Endometrial microvascular endothelial cells (primary cell): Measurements from ENCODE around the gene HAPLN1. TPM values are rescaled to one million over a fixed set of nuclear protein-coding genes. Genes with fewer than 3 reads are reported as not detected.

ENCODE experiments used
- in situ Hi-C: cut with HindIII; loops from 2 replicates; pipeline ENCODE4 v1.10.0; 2017; ENCODE audit warnings: low sequenced_read_pairs, low pct_unique_long_range_greater_than_20kb; ENCODE audit errors: inconsistent ontology term
- total RNA-seq: library from RNA; depleted of rRNA; stranded (reverse); fragments of >200 nt; gene quantifications from one replicate; pipeline ENCODE4 v1.2.3, GENCODE V29; 2015; ENCODE audit errors: inconsistent ontology term

The HAPLN1 gene
- total RNA-seq, 1 donor from 2014 or later: not detected

DNA sequence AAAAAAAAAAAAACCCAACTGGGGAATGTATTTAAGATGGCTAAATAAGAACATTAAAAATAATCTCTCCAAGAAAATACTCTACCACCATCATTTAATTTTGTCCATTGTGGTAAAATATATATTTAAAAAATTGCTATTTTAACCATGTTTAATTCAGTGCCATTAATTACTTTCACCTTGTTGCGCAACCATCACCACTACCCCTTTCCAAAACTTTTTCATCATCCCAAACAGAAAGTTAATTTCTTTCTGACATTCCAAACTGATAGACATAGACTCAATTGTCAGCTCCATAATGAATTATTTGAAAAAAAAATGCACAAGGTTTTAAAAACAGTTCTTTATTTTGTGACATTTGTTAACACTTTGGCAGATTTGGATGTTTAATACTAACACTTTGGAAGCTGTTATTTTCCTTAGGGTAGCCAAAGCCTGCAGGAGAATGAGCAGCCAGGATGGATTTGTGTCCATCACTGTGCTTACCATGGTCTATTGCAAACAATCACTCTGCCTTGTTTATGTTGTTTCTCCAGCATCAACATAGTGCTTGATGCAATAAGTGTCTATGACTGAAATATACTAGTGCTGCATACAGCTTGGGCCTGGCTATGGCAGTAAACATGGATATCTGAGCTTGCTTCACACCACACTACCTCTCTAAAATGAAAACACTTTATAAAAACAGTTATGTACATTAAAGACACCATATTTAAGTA is 62.7 kb downstream of the HAPLN1 start:
- in situ Hi-C loops: no loop called here

DNA sequence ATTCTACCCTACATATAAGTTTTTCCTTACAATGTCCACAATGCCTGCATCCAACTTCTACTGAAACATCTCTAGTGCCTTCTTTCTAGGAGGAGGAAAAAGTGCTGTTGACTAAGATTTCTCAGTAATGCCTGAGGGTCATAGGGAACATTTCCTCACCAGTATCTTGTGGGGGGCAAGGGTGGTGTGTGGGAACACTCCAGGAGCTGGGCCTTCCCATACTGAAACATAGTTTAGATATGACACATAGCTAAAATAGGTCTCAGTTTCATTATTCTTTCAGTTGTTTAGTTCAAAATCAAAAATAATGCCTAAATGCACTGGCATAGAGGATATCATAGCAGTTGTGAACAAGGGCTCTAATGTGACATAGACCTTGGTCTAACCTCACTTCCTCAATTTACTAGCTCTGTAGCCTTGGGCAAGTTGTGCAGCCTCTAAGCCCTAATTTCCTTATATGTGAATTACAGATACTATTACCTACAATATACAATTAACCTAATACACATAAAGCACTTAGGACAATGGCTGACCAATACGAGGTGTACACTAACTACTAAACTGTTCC is 66.1 kb downstream of the HAPLN1 start:
- in situ Hi-C loops: no loop called here

DNA sequence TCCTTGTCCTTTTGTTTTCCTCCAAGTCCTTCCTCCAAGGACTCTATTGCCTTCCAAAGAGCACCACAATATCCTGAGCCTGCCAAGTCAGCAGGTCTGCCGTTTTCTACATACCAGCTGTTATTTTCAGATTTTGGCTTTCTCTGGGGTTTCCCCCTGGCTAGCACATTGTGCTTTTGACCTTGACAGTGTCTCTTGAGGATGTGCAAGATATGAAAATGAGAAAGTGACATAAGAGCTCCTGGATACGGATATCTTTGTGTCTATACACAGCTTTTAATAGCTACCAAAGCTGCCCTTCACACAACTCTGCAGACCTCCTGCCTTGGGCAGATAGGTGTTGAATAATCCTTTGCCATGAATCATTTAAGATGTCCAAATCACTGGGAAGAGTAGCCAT is 67.0 kb downstream of the HAPLN1 start:
- in situ Hi-C loops: no loop called here

DNA sequence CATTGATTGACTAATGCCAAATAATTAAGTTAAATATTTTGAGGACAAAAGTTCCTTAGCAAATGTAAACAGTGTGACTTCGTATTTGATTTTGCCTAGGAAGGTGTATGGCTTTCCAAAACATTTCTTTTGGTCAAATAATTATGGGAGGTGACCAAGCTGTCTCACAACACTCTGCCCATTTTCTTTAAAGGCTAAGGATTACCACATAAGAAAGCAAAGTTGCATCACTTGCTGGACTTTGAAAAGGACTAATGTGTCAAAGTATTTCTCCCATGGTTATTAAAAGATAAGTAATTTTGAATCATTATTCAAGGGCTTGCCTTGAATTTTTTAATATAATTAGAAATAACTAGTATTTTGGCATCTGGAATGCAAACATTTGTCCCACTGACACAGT is 74.7 kb downstream of the HAPLN1 start:
- in situ Hi-C loops: no loop called here

DNA sequence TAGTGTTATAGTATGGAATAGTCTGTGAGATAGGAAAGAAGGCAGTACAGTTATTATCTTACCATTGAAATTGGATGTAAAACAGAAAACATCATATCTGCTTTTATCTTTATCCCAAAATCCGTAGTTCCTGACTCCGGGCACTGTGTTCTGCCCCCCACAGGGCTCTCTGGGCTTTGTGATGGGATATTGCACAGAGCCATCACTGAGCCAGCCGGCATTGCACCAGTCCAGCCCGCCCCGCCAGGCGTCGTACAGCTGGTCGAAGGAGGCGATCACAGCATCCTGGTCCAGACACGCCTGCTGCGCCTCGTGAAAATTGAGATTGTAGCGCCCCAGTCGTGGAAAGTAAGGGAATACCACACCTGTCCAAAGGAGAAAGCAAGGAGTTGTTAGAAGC is 76.4 kb downstream of the HAPLN1 start:
- in situ Hi-C loops: no loop called here

DNA sequence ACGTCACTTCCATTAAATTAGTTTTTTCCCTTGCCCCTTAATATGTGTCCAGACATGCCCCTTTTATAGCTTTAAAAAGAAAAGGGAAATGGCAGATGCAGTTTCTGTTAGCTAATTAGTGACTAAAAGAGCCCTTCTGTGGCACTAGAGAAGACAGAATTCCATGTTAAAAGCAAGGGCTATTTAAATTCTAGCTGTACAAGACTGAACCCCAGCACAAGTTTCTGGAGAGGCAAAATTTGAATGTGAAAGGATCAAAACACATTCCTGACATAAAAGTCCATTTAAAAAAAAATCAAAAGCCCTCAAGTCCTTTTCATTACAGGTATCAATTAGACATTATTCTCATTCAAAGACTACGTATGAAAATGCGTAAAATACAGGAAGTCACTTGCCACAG is 78.7 kb downstream of the HAPLN1 start:
- in situ Hi-C loops: no loop called here

DNA sequence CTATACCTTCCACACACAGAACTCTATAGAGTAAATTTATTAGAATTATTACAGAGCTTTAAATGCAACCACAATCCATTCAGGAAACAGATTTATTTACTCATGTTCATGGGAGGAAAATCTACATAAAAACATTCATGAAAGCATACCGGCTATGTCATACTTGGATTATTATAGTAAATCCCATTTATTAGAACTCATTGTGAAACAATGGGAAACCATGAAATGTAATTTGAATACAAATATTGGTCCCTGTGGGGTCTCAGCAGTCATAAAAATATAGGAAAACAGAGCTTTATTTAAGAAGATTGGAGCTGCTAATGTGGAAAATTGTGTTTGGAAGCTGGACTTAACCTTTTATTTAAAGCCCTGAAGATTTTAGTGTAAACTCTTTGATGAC is 80.7 kb downstream of the HAPLN1 start:
- in situ Hi-C loops: no loop called here

DNA sequence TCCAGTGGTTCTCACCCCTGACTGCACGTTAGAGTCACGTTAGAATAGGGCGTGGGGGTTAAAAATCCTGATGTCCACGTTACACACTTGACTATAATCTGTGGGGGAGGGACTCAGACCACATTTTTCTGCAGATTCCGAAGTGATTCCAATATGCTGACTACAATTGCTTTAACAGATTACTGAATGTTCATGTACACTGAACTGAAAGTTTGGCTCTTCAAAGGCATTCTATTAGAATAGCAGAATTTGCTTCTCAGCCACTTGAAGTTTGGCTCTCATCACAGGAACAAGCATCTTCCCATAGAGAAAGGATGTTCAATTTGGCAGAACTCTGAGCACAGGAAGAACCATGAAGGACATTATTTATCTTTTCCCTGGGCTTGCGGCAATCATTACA is 84.5 kb downstream of the HAPLN1 start:
- in situ Hi-C loops: no loop called here

DNA sequence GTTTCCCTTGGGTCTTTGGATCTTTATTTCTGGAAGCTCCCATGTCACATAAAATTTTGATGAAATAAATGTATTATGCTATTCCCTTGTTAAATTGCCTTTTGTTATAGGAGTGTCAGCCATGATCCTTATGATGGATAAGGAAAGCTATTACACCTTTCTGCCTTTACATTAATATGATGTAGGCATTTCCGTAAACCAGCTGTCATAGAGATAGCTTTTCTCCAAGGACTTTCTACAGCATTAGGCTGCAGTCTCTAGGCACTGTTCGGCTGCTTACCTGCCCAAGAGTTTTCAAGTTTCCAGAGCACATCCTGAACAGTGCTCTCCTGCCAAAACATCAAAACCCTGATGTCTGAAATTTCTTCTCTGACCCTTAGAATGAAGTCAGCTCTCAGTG is 87.4 kb downstream of the HAPLN1 start:
- in situ Hi-C loops: no loop called here

DNA sequence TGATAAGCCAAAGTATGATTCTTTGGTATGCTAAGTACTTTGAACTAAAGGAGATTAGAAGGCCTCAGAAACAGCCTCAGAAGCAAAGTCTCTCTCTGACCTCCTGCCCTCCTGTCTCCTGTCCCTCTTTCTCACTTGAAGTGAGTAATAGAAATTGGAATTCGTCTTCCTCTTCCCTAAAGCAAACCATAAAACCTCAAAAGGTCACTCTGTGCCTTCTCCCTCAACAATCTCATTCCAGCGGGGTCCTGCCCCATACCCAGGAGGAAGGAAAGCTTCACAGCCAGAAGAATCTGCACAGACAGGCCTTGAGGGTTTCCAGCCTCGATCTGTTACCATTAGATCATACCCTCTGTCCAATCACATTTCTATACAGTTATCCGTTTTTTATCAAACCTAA is 87.8 kb downstream of the HAPLN1 start:
- in situ Hi-C loops: no loop called here

DNA sequence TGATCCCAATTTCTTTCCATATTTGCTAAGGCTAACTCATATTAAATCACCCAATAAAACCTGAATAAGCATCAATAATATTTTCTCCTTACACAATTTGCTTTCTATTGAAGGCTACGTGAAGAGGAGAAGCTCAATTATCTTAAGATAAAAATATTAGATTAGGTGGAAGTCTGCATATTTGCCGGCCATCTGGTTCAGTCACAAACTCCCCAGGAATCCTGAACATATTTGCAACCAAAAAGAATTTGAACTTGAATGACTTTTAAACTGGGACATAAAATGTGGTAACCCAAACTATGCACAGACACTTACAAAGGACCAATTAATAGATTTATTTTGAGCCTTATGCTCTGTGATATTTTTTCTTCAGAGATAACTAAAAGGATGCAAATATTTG is 92.3 kb downstream of the HAPLN1 start:
- in situ Hi-C loops: no loop called here

DNA sequence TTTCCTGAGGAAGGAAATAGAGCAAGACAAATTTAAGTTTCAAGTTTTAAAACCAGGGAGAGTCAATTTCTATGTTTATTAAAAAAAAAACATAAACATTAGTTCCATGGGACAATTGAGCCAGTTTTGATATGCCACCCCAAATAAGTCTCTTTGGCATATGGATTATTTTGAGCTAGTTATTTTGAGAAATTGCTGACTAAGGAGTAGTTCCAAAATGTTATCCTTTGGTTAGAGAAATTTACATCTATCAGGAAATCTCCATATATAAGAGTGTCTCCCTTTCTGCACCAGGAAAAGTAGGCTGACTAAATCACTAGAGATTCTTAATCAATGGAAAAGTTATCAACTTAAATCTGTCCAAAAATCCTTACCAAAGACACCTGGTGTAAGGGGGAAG is 105.8 kb downstream of the HAPLN1 start:
- in situ Hi-C loops: no loop called here

DNA sequence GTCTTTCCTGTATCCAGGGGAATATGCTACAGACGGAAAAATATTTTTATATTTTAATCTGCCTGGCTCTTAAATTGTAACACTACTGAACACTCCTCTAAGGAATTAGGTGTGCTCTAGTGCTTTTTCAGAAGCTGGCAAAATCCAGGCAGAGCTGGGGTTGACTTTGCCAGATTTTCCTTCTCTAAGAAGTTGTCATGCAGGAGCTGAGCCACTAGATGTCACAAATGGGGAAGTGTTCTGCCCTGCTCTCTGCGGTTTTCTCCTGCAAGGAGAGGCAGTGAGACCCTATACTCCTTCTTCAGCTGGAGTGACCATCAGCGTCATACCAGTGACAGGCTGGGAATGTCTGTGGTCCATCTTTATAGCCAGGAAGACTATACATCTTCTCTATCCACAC is 112.5 kb downstream of the HAPLN1 start:
- in situ Hi-C loops: no loop called here

DNA sequence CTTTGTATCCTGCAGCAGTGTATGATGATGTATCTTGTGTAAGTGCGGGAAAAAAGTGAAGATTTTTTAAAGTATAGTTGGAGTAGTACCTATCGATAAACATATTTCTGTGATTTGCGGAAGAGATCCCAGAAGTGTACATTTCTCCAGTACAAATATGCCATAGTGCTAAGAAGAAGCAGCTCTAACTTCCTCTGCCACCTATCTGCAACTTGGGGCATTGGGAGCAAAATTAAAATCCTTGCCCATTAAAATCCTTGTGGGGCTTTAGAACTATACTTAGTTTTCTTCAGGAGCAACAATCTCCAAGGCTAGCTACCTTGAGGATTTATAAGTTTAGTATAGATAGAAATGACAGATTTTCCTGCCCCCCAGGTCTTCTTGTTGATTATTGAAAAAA is 125.4 kb downstream of the HAPLN1 start:
- in situ Hi-C loops: loop anchor here (25.0 kb wide), 1 partner anchor 1233 kb away; no protein-coding TSS in a partner anchor

DNA sequence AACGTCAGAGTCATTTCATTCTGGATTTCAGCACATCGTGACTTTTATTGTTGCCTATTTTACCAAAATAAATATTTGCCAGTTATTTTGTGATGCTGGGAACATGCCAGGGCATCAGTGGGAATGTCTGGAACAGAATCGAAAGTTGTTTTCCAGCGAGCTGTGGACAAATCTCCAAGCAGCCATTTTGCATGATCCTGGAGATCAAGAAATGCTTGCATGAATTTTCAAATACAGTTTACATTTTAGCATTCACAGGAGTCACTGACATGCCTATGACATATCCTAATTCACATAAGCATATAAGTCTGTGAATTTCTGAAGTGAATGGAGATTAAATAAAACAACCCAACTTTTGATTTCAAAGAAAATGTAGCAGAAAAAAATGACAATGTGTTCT is 129.7 kb downstream of the HAPLN1 start:
- in situ Hi-C loops: loop anchor here (25.0 kb wide), 1 partner anchor 1229 kb away; no protein-coding TSS in a partner anchor

DNA sequence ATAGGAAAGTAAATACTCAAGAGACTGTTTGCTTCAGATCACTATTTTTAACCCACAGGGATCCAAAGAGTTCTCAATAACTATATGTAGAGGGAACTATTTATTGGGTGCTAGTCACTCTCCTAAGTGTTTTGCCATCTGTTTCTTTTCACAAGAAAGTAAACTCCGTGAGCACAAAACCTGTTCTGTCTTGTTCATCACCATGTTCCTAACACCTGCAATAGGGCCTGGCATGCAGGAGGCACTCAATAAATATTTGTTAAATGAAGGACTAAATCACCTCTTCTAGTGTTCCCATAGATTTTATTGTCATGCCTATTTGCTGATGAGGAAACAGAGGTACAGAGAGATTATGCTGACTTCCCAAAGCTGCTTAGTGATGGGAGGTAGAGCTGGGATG is 130.9 kb downstream of the HAPLN1 start:
- in situ Hi-C loops: loop anchor here (25.0 kb wide), 1 partner anchor 1227 kb away; no protein-coding TSS in a partner anchor

Other genes starting within 250 kb of the HAPLN1 start
- gene VCAN, start 249.1 kb downstream of the HAPLN1 start, total RNA-seq: 5.5 TPM